Measurements from ENCODE around the gene CFTR. TPM values are rescaled to one million over a fixed set of nuclear protein-coding genes. Genes with fewer than 3 reads are reported as not detected.

Gene CFTR
- total and polyA plus RNA-seq, 2 of the 8 experiments (the other 6 are each of a cell fraction or from before 2014, with no cell fraction given) = 1.2 to 1.6 TPM

GRCh38 chr7:117706210-117706609 lies 226.4 kb downstream of the CFTR start (continued):
- TF ChIP-seq CTCF (IDR thresholded peaks at IDR 0.05; ENCODE audit: control extremely low read depth in 1 of 3, insufficient read depth in 1 of 3, low read depth in 1 of 3, low read length in 3 of 3) = no peak
- no peak for TF ChIP-seq SIX5 (IDR thresholded peaks at IDR 0.05; ENCODE audit: low read depth, low read length)
- TF ChIP-seq ZNF274 (IDR thresholded peaks at IDR 0.05; ENCODE audit: borderline replicate concordance, extremely low read depth, low read length) = no peak
- TF ChIP-seq CBX5 (IDR thresholded peaks at IDR 0.05; ENCODE audit: low read depth, low read length) = no peak
- no peak for TF ChIP-seq RAD21 (IDR thresholded peaks at IDR 0.05 in 1 of 2, conservative IDR thresholded peaks at IDR 0.05 in 1 of 2; ENCODE audit: low read depth in 2 of 2, low read length in 2 of 2)
- no peak for TF ChIP-seq RFX5 (IDR thresholded peaks at IDR 0.05; ENCODE audit: borderline replicate concordance, low read depth, low read length)
- no peak for TF ChIP-seq USF2 (IDR thresholded peaks at IDR 0.05; ENCODE audit: low read length)
- TF ChIP-seq SAP30 (IDR thresholded peaks at IDR 0.05; ENCODE audit: insufficient read depth, insufficient replicate concordance, low read length) = no peak
